Neural progenitor cell (in vitro differentiated cells): ENCODE data around the gene MMP11. TPM values are rescaled to one million over a fixed set of nuclear protein-coding genes. Genes with fewer than 3 reads are reported as not detected.
A peak's percentile ranks its signal among the peaks of the same experiment; 100 is the strongest.

Experiments used
- DNase-seq: peaks from one replicate; pipeline ENCODE4 v3.0.0-alpha.2; 2016; ENCODE audit warnings: low spot score
- H2AFZ ChIP-seq: fragments of 200-600 bp; sonication (generic); replicated peaks from 2 replicates; pipeline ENCODE4 v1.6.1; 2016; ENCODE audit warnings: antibody characterized with exemption
- H3F3A ChIP-seq: fragments of 200-600 bp; sonication (generic); 2 replicates; pipeline ENCODE4 v1.6.1; 2016; ENCODE audit warnings: antibody characterized with exemption, low read depth
- H3K27ac ChIP-seq: fragments of 200-600 bp; sonication (generic); 2 replicates; pipeline ENCODE4 v1.5.1; 2016; ENCODE audit warnings: mild to moderate bottlenecking
- H3K27me3 ChIP-seq: fragments of 200-600 bp; sonication (generic); 2 replicates; pipeline ENCODE4 v1.6.1; 2016; ENCODE audit warnings: mild to moderate bottlenecking, moderate library complexity
- H3K36me3 ChIP-seq: fragments of 200-600 bp; sonication (generic); 2 replicates; pipeline ENCODE4 v1.5.1; 2016
- H3K4me1 ChIP-seq: fragments of 200-600 bp; sonication (generic); 2 replicates; pipeline ENCODE4 v1.6.1; 2016; ENCODE audit warnings: mixed run types
- H3K4me2 ChIP-seq: fragments of 200-600 bp; sonication (generic); 2 replicates; pipeline ENCODE4 v1.6.1; 2016
- H3K4me3 ChIP-seq: fragments of 200-600 bp; sonication (generic); 2 replicates; pipeline ENCODE4 v1.5.1; 2016
- H3K79me2 ChIP-seq: fragments of 200-600 bp; sonication (generic); 2 replicates; pipeline ENCODE4 v1.6.1; 2016; ENCODE audit warnings: low read depth
- H3K9ac ChIP-seq: fragments of 200-600 bp; sonication (generic); 2 replicates; pipeline ENCODE4 v1.6.1; 2016
- H3K9me3 ChIP-seq: fragments of 200-600 bp; sonication (generic); 2 replicates; pipeline ENCODE4 v1.5.1; 2016; ENCODE audit warnings: low read depth
- H4K20me1 ChIP-seq: fragments of 200-600 bp; sonication (generic); 2 replicates; pipeline ENCODE4 v1.6.1; 2016; ENCODE audit warnings: low read depth
- H3K27ac Mint-ChIP-seq: 3 replicates; pipeline ENCODE4 v1.8.0; 2021; ENCODE audit warnings: mixed read lengths
- H3K27me3 Mint-ChIP-seq: 2 replicates; pipeline ENCODE4 v1.8.0; 2022; ENCODE audit warnings: low read depth, mild to moderate bottlenecking, inconsistent platforms, moderate library complexity, mixed read lengths; ENCODE audit not compliant: insufficient read depth
- H3K36me3 Mint-ChIP-seq: 3 replicates; pipeline ENCODE4 v1.8.0; 2021; ENCODE audit warnings: mixed read lengths
- H3K4me1 Mint-ChIP-seq: 3 replicates; pipeline ENCODE4 v1.8.0; 2021; ENCODE audit warnings: mixed read lengths
- H3K4me3 Mint-ChIP-seq: 3 replicates; pipeline ENCODE4 v1.8.0; 2021; ENCODE audit warnings: mild to moderate bottlenecking, moderate library complexity, mixed read lengths
- H3K9me3 Mint-ChIP-seq: 3 replicates; pipeline ENCODE4 v1.8.0; 2020; ENCODE audit warnings: mixed read lengths
- EZH2 ChIP-seq: fragments of 200-600 bp; sonication (generic); IDR thresholded peaks from 2 replicates; pipeline ENCODE4 v1.6.1; 2017; ENCODE audit warnings: antibody characterized with exemption, mild to moderate bottlenecking, moderate library complexity
- EZH2phosphoT487 ChIP-seq: fragments of 200-600 bp; sonication (generic); IDR thresholded peaks from 2 replicates; pipeline ENCODE4 v1.6.1; 2017; ENCODE audit warnings: antibody characterized with exemption
- total RNA-seq: library from RNA; depleted of rRNA; stranded (reverse); fragments of >200 nt; gene quantifications from 2 replicates; pipeline ENCODE4 v1.2.3, GENCODE V29; 2015; ENCODE audit warnings: low replicate concordance
- TF ChIP-seq, protein P1 (sequence below): fragments of 200-600 bp; sonication (generic); IDR thresholded peaks from 2 replicates; pipeline ENCODE4 v1.5.1; 2017; ENCODE audit warnings: antibody characterized with exemption, mild to moderate bottlenecking

MMP11 gene
- total RNA-seq, 1 donor from 2014 or later = 4.1 TPM

DNA sequence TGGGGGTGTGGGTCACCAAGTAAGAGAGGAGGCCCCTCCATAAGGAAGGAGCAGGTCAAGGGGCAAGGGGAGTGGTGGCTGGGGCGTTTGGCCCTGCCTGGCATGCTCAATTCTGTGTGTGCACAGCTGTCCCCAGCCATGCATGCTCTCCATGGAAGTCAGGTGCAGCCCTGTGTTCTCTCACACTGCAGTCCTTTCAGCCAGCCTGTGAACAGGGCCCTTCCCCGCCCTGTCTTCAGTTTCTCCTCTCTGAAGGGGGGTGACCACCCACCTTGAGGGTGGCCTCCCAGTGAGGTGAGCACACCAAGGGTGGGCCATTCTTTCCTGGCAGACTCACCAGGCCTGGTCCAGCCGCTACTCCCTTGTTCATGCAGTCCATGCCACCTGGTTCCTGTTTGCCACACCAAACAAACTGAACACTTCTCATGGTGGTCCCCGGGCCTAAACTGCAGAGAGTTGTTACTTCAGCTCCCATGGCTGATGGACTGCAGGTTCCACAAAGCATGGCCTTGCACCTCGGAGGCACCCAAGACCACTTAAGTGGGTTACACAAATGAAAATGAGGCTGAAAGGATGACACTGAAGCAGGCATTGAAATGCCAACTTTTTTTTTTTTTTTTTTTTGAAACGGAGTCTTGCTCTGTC lies 3.2 kb upstream of the MMP11 start:
- peaks cover 15% of the 10 kb centered on the region for H3K27me3 Mint-ChIP-seq
- peak overlapping the region; percentile 52 for H3K4me3 Mint-ChIP-seq

DNA sequence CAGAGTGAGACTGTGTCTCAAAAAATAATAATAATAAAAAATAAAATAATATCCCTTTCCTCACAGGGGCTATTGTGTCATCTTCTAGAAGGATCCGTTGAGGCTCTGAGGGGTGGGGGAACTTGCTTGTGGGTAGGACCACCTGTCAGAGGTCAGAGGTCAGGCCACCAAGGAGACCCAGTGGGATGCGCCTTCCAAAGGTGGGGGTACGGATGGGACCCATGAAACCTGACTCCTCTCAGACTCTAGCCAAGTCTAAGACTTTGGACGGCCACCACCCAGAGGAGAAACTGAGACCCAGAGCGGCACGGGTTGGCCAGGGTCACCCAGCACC lies 367 bp upstream of the MMP11 start:
- peak overlapping the region; percentile 83 for H3K27ac Mint-ChIP-seq
- H3K4me1 ChIP-seq = peaks cover 17% of the 10 kb centered on the region

More for the DNA sequence above, 3.2 kb upstream of the MMP11 start:
- H3F3A ChIP-seq = peaks cover 61% of the 10 kb centered on the region
- no peak overlapping the region for H3K4me3 ChIP-seq
- no peak overlapping the region for H3K4me2 ChIP-seq
- H3K36me3 ChIP-seq = no peaks in the 10 kb centered on the region
- no peaks in the 10 kb centered on the region for H3K36me3 Mint-ChIP-seq
- no peak for DNase-seq
- TF ChIP-seq EZH2phosphoT487 = no peak
- TF ChIP-seq, protein P1, sequence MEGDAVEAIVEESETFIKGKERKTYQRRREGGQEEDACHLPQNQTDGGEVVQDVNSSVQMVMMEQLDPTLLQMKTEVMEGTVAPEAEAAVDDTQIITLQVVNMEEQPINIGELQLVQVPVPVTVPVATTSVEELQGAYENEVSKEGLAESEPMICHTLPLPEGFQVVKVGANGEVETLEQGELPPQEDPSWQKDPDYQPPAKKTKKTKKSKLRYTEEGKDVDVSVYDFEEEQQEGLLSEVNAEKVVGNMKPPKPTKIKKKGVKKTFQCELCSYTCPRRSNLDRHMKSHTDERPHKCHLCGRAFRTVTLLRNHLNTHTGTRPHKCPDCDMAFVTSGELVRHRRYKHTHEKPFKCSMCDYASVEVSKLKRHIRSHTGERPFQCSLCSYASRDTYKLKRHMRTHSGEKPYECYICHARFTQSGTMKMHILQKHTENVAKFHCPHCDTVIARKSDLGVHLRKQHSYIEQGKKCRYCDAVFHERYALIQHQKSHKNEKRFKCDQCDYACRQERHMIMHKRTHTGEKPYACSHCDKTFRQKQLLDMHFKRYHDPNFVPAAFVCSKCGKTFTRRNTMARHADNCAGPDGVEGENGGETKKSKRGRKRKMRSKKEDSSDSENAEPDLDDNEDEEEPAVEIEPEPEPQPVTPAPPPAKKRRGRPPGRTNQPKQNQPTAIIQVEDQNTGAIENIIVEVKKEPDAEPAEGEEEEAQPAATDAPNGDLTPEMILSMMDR = no peak
- TF ChIP-seq EZH2 = no peak
- no peak overlapping the region for H3K27ac ChIP-seq
- H3K27me3 ChIP-seq = peaks cover 46% of the 10 kb centered on the region
- H4K20me1 ChIP-seq = no peaks in the 10 kb centered on the region
- peaks cover 40% of the 10 kb centered on the region for H3K4me1 Mint-ChIP-seq
- H3K9ac ChIP-seq = no peak overlapping the region
- H3K9me3 Mint-ChIP-seq = no peaks in the 10 kb centered on the region
- no peak overlapping the region for H3K27ac Mint-ChIP-seq
- H2AFZ ChIP-seq = no peak overlapping the region
- no peaks in the 10 kb centered on the region for H3K79me2 ChIP-seq
- H3K4me1 ChIP-seq = peaks cover 22% of the 10 kb centered on the region
- H3K9me3 ChIP-seq = no peaks in the 10 kb centered on the region

DNA sequence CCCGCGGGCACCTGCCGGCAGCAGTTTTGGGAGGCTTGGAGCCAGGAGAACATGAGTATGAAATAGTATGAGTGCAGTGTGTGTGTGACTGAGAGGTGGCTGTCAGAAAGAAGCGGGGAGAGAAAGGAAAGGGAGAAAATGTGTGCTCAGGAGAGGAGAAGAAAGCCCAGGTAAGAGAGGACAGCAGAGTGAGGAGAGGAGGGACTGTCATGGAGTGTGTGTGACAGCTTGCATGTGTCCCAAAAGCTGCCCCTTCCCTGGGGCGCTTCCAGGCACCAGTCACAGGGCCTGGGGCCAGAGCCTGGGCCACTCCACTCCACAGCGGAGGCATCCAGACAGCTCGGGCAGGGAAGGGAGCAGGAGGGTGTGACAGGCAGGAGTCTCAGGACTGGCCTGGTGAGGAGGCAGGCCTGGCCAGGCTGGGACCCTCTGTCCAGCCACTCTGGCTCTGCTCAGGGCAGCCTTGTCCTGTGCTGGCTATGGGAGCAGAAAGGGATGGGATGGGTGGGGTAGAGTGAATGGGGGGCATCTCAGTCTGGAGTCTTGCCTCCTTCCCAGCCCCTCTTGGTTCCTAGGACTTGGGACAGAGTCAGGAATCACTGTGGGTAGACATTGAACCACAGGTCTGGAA lies 949 bp downstream of the MMP11 start:
- Mint-ChIP-seq H3K27ac (peak overlapping the region; percentile 5), H3K36me3 (no peaks in the 10 kb centered on the region), H3K4me1 (peaks cover 36% of the 10 kb centered on the region), H3K4me3 (peak overlapping the region; percentile 76), H3K9me3 (no peaks in the 10 kb centered on the region), H3K27me3 (peaks cover 18% of the 10 kb centered on the region)
- peaks cover 44% of the 10 kb centered on the region for H3K27me3 ChIP-seq
- no peak overlapping the region for H3K9ac ChIP-seq
- TF ChIP-seq, protein P1 = no peak
- TF ChIP-seq EZH2 (no peak), EZH2phosphoT487 (no peak)
- H3K9me3 ChIP-seq = no peaks in the 10 kb centered on the region
- H4K20me1 ChIP-seq = no peaks in the 10 kb centered on the region
- no peak overlapping the region for H3K27ac ChIP-seq
- peaks cover 48% of the 10 kb centered on the region for H3F3A ChIP-seq
- no peak for DNase-seq
- no peak overlapping the region for H2AFZ ChIP-seq
- peaks cover 17% of the 10 kb centered on the region for H3K4me1 ChIP-seq
- H3K36me3 ChIP-seq = no peaks in the 10 kb centered on the region
- H3K79me2 ChIP-seq = no peaks in the 10 kb centered on the region
- peak overlapping the region; percentile 96 for H3K4me2 ChIP-seq
- H3K4me3 ChIP-seq = peak overlapping the region; percentile 69

More for the DNA sequence above, 367 bp upstream of the MMP11 start:
- peaks cover 46% of the 10 kb centered on the region for H3K27me3 ChIP-seq
- peak; percentile 38 for DNase-seq
- Mint-ChIP-seq H3K4me3 (peak overlapping the region; percentile 83), H3K4me1 (peaks cover 36% of the 10 kb centered on the region), H3K36me3 (no peaks in the 10 kb centered on the region), H3K9me3 (no peaks in the 10 kb centered on the region), H3K27me3 (peaks cover 18% of the 10 kb centered on the region)
- H3K9ac ChIP-seq = no peak overlapping the region
- H3K79me2 ChIP-seq = no peaks in the 10 kb centered on the region
- H3K4me3 ChIP-seq = peak overlapping the region; percentile 69
- no peaks in the 10 kb centered on the region for H3K36me3 ChIP-seq
- no peaks in the 10 kb centered on the region for H3K9me3 ChIP-seq
- no peak overlapping the region for H3K27ac ChIP-seq
- TF ChIP-seq, protein P1 = no peak
- TF ChIP-seq EZH2phosphoT487 = no peak
- TF ChIP-seq EZH2 = no peak
- H2AFZ ChIP-seq = peak overlapping the region; percentile 88
- peak overlapping the region; percentile 96 for H3K4me2 ChIP-seq
- no peaks in the 10 kb centered on the region for H4K20me1 ChIP-seq
- peaks cover 55% of the 10 kb centered on the region for H3F3A ChIP-seq
